ENCODE data around the gene CCNY.

- no peak for TF ChIP-seq CTCF (conservative IDR thresholded peaks at IDR 0.05; ENCODE audit: low read length)
- TF ChIP-seq EZH2phosphoT487 (IDR thresholded peaks at IDR 0.05; ENCODE audit: borderline replicate concordance, low read depth, low read length), result no peak
Observed at GRCh38 chr10:35508647-35509046, 172.3 kb downstream of the CCNY start.

Data from OCI-LY7 (cell line).